ENCODE measurements around the gene FNBP1. TPM values are rescaled to one million over a fixed set of nuclear protein-coding genes. Genes with fewer than 3 reads are reported as not detected.

The FNBP1 gene
- total and polyA plus RNA-seq, 2 of the 8 experiments (the other 6 are each of a cell fraction or from before 2014, with no cell fraction given) = 7.2 to 40.9 TPM

DNA sequence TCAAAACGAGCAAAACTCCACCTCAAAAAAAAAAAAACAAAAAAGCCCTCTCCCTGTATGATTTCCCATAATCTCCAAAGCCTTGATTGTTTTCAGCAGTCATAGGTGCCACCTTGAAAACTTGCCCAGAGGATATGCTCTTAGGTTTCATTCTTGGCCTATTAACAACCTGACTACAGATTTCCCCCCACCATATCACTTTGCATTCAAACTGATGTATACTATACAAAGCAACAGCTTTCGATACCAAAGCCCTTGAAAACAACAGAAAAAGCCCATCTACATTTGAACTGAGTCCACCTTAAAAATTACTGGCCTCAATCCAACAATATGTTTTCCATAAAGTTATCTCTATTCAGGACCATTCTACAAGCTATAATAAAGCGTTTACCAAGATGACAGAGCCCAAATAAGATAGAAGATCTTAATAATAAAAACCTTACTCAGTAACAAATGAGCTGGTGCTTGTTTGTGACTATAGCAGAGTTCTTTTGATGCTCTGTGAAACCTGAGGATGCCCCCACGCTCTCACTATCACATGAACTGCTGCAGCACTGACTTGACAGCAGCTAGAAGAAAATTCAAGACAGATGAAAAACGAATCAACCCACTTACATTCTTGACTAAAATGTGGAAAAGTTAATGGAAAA lies 44.4 kb downstream of the FNBP1 start:
- H2AK5ac ChIP-seq (ENCODE audit: low read depth, low read length) = no peak overlapping the region
- peaks cover 0 to 3% (median 1%) of the 10 kb centered on the region in 4 experiments; a peak in 2 of 7 replicates for H3K4me1 ChIP-seq (replicated peaks in 1 of 4; ENCODE audit: control insufficient read depth in 3 of 4, insufficient read depth in 4 of 4, low read length in 3 of 4)
- no peak overlapping the region for H3K4me3 ChIP-seq (ENCODE audit: extremely low read depth in 1 of 4, insufficient read depth in 2 of 4, low read depth in 3 of 4, low read length in 4 of 4)
- H3K4ac ChIP-seq (replicated peaks; ENCODE audit: insufficient read length, low read depth, low read length) = no peak overlapping the region
- WGBS, 2 experiments (ENCODE audit: extremely low coverage in 1 of 2, insufficient coverage in 1 of 2, insufficient read length in 1 of 2, insufficient replicate concordance in 2 of 2, low coverage in 1 of 2, low lambda C conversion rate in 2 of 2, missing lambda C conversion rate in 1 of 2) = 89% methylated on average over 5 of the region's 5 CpGs; no CpG with 5 or more reads in 1 of the 2 experiments
- no peak overlapping the region for H2BK20ac ChIP-seq (ENCODE audit: low read length)
- H3K9ac ChIP-seq (replicated peaks in 1 of 4; ENCODE audit: extremely low read depth in 1 of 4, low read depth in 3 of 4, low read length in 3 of 4) = no peak overlapping the region
- H3K27ac ChIP-seq (ENCODE audit: low read depth, low read length) = no peak overlapping the region
- H3K23ac ChIP-seq (ENCODE audit: insufficient read length) = no peak overlapping the region
- H4K20me1 ChIP-seq (replicated peaks in 1 of 2; ENCODE audit: control insufficient read depth in 1 of 2, insufficient read depth in 2 of 2, low read length in 2 of 2) = peaks cover 0 to 2% of the 10 kb centered on the region in 2 experiments
- CTCF ChIA-PET (ENCODE audit: partially characterized antibody) = interaction anchor here (1.0 to 1.3 kb wide), 3 partner anchors 39 to 74 kb away, joined by 3 read pairs; no protein-coding TSS in a partner anchor
- H3K36me3 ChIP-seq (ENCODE audit: control insufficient read depth in 2 of 4, insufficient read depth in 4 of 4, low read length in 3 of 4) = no peaks in the 10 kb centered on the region
- no peak overlapping the region for H3K14ac ChIP-seq (ENCODE audit: insufficient read length)
- DNase-seq (ENCODE audit: low read depth in 1 of 2, low spot score in 2 of 2) (no peak), FAIRE-seq (no peak)
- POLR2A ChIA-PET (ENCODE audit: partially characterized antibody) = interaction anchor here (0.9 kb wide), 1 partner anchor 22 kb away, joined by 3 read pairs; no protein-coding TSS in a partner anchor
- no peak overlapping the region for H4K8ac ChIP-seq (ENCODE audit: extremely low read depth, insufficient read depth, low read length)
- no peaks in the 10 kb centered on the region; a peak in 1 of 4 replicates for H3K79me2 ChIP-seq (ENCODE audit: control insufficient read depth in 1 of 2, insufficient read depth in 2 of 2, low read length in 2 of 2)
- H2BK12ac ChIP-seq (ENCODE audit: low read depth, low read length) = no peak overlapping the region
- no peak overlapping the region for H3K4me2 ChIP-seq (ENCODE audit: insufficient read depth in 1 of 2, low read depth in 2 of 2, low read length in 2 of 2)
- no peak overlapping the region for H2BK15ac ChIP-seq (ENCODE audit: low read length)
- H2AFZ ChIP-seq (ENCODE audit: low read length) = no peak overlapping the region
- H3K56ac ChIP-seq (replicated peaks; ENCODE audit: insufficient read length, low read depth, low read length) = no peak overlapping the region
- H3K23me2 ChIP-seq (ENCODE audit: low read depth, low read length) = no peaks in the 10 kb centered on the region
- no peak overlapping the region for H2BK5ac ChIP-seq (ENCODE audit: low read depth, low read length)
- H4K5ac ChIP-seq (ENCODE audit: insufficient read length, low read depth, low read length) = no peak overlapping the region
- no peak overlapping the region for H3K18ac ChIP-seq (ENCODE audit: extremely low read depth, low read length)
- no peaks in the 10 kb centered on the region for H3K79me1 ChIP-seq (ENCODE audit: low read depth, low read length)
- H2BK120ac ChIP-seq (replicated peaks; ENCODE audit: low read depth, low read length) = no peak overlapping the region
- H3K9me3 ChIP-seq (ENCODE audit: insufficient read depth in 2 of 2, low read depth in 1 of 2, low read length in 1 of 2) = no peaks in the 10 kb centered on the region
- H4K91ac ChIP-seq (replicated peaks; ENCODE audit: insufficient read length, low read length) = no peak overlapping the region
- H3K27me3 ChIP-seq (replicated peaks in 1 of 4; ENCODE audit: control insufficient read depth in 3 of 4, extremely low read depth in 1 of 4, insufficient read depth in 3 of 4, low read length in 3 of 4) = no peaks in the 10 kb centered on the region
- TF ChIP-seq, protein P1, sequence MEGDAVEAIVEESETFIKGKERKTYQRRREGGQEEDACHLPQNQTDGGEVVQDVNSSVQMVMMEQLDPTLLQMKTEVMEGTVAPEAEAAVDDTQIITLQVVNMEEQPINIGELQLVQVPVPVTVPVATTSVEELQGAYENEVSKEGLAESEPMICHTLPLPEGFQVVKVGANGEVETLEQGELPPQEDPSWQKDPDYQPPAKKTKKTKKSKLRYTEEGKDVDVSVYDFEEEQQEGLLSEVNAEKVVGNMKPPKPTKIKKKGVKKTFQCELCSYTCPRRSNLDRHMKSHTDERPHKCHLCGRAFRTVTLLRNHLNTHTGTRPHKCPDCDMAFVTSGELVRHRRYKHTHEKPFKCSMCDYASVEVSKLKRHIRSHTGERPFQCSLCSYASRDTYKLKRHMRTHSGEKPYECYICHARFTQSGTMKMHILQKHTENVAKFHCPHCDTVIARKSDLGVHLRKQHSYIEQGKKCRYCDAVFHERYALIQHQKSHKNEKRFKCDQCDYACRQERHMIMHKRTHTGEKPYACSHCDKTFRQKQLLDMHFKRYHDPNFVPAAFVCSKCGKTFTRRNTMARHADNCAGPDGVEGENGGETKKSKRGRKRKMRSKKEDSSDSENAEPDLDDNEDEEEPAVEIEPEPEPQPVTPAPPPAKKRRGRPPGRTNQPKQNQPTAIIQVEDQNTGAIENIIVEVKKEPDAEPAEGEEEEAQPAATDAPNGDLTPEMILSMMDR (IDR thresholded peaks at IDR 0.05; ENCODE audit: control extremely low read depth in 1 of 3, insufficient read depth in 1 of 3, low read depth in 1 of 3, low read length in 3 of 3) = no peak
- no peak for TF ChIP-seq CEBPB (IDR thresholded peaks at IDR 0.05; ENCODE audit: low read depth, low read length)
- TF ChIP-seq SIX5 (IDR thresholded peaks at IDR 0.05; ENCODE audit: low read depth, low read length) = no peak
- TF ChIP-seq RNF2 (IDR thresholded peaks at IDR 0.05; ENCODE audit: borderline replicate concordance, low read depth, low read length, missing control alignments, poor library complexity, severe bottlenecking) = no peak
- TF ChIP-seq POLR2A (IDR thresholded peaks at IDR 0.05; ENCODE audit: control extremely low read depth in 1 of 2, low read depth in 2 of 2, low read length in 2 of 2) = no peak
- no peak for TF ChIP-seq BCL11A (IDR thresholded peaks at IDR 0.05; ENCODE audit: low read depth in 2 of 2, low read length in 2 of 2)
- TF ChIP-seq SIN3A (conservative IDR thresholded peaks at IDR 0.05 in 1 of 2, IDR thresholded peaks at IDR 0.05 in 1 of 2; ENCODE audit: low read depth in 1 of 2, low read length in 2 of 2) = no peak
- no peak for TF ChIP-seq CREB1 (IDR thresholded peaks at IDR 0.05)
- no peak for TF ChIP-seq SP2 (IDR thresholded peaks at IDR 0.05; ENCODE audit: low read length)
- TF ChIP-seq KDM1A (IDR thresholded peaks at IDR 0.05; ENCODE audit: borderline replicate concordance, low read length) = no peak
- no peak for TF ChIP-seq GABPA (IDR thresholded peaks at IDR 0.05; ENCODE audit: borderline replicate concordance, insufficient read depth, low read length)
